HepG2 (cell line): ENCODE results near the gene CYBB. TPM values are rescaled to one million over a fixed set of nuclear protein-coding genes. Genes with fewer than 3 reads are reported as not detected.

Experiments
- ATAC-seq: fragments of 200-7000 bp; cut with Tn5 transposase; 3 replicates; pipeline ENCODE4 v1.9.1; 2020; ENCODE audit warnings: mild to moderate bottlenecking, moderate library complexity
- BruUV-seq: library from RNA; stranded (reverse); fragments of 400-500 nt; replicated peaks from 2 replicates; lab custom pipeline; 2021; lab: Mats Ljungman, UMichigan
- CTCF ChIA-PET: fragments of 300-600 bp; formaldehyde crosslinking; extraction: SDS; loops from one replicate; lab custom pipeline; 2021; ENCODE audit warnings: low total read pairs, inconsistent platforms, low intra/inter-chr PET ratio; lab: Yijun Ruan, JAX
- POLR2A ChIA-PET: fragments of 350-600 bp; sonication (Branson Sonifier 250); formaldehyde crosslinking; loops from one replicate; lab custom pipeline; 2020; ENCODE audit warnings: antibody characterized with exemption, inconsistent platforms; lab: Yijun Ruan, JAX
- DNase-seq: peaks from one replicate; pipeline ENCODE4 v3.0.0-alpha.2; 2015; ENCODE audit warnings: low spot score
- FAIRE-seq: peaks from 3 replicates; lab custom pipeline; 2011; peaks lifted over from hg19 to GRCh38; lab: Jason Lieb, UNC
- H2AFZ ChIP-seq: one replicate; pipeline ENCODE4 v1.6.1; 2011; ENCODE audit warnings: low read length, inconsistent platforms
- H3K27ac ChIP-seq: fragments of 300-600 bp; 3 replicates; pipeline ENCODE4 v1.8.0; 2011; ENCODE audit warnings: mixed run types, mild to moderate bottlenecking, mixed read lengths, low read length, inconsistent platforms; ENCODE audit not compliant: insufficient read depth; ENCODE audit errors: extremely low read length
- H3K27me3 ChIP-seq, 2 experiments: fragments of 200-600 bp in 1 of 2; 2 replicates in 1 of 2; 3 replicates in 1 of 2; pipeline versions ENCODE4 v1.6.0 to v1.8.0; 2011; ENCODE audit warnings: low read length in 2 of 2, mild to moderate bottlenecking in 2 of 2, moderate library complexity in 2 of 2, inconsistent platforms in 1 of 2; ENCODE audit not compliant: insufficient read depth in 2 of 2, control insufficient read depth in 1 of 2
- H3K36me3 ChIP-seq, 2 experiments: fragments of 200-600 bp in 1 of 2; replicated peaks in 1 of 2; 2 replicates in 1 of 2; 3 replicates in 1 of 2; pipeline versions ENCODE4 v1.5.1 to v1.8.0; 2011; ENCODE audit warnings: low read length in 2 of 2, inconsistent platforms in 1 of 2; ENCODE audit not compliant: insufficient read depth in 2 of 2, control insufficient read depth in 1 of 2
- H3K4me1 ChIP-seq: 2 replicates; pipeline ENCODE4 v1.5.1; 2012; ENCODE audit warnings: low read length, inconsistent platforms; ENCODE audit not compliant: insufficient read depth
- H3K4me2 ChIP-seq: 2 replicates; pipeline ENCODE4 v1.6.0; 2011; ENCODE audit warnings: low read depth, low read length, inconsistent platforms
- H3K4me3 ChIP-seq, 3 experiments: fragments of 200-600 bp in 1 of 3; sonication (generic), shearing (Covaris generic) in 1 of 3; replicated peaks in 1 of 3; 2 replicates each; pipeline ENCODE4 v1.5.1; 2011 to 2016; ENCODE audit warnings: low read length in 3 of 3, inconsistent platforms in 2 of 3, low read depth in 2 of 3, mild to moderate bottlenecking in 2 of 3, control low read depth in 1 of 3, mixed read lengths in 1 of 3; ENCODE audit not compliant: insufficient read depth in 1 of 3
- H3K79me2 ChIP-seq: one replicate; pipeline ENCODE4 v1.6.1; 2011; ENCODE audit warnings: low read length, inconsistent platforms; ENCODE audit not compliant: insufficient read depth
- H3K9ac ChIP-seq: 2 replicates; pipeline ENCODE4 v1.6.0; 2011; ENCODE audit warnings: mild to moderate bottlenecking, low read depth, low read length, inconsistent platforms; ENCODE audit not compliant: insufficient read depth
- H3K9me3 ChIP-seq: 2 replicates; pipeline ENCODE4 v1.5.1; 2012; ENCODE audit warnings: mild to moderate bottlenecking, low read length
- H4K20me1 ChIP-seq: 2 replicates; pipeline ENCODE4 v1.6.0; 2011; ENCODE audit warnings: inconsistent platforms, mild to moderate bottlenecking, low read length, moderate library complexity; ENCODE audit not compliant: insufficient read depth
- AGO2 ChIP-seq: fragments of 200-400 bp; formaldehyde crosslinking; optimal IDR thresholded peaks from 2 replicates; pipeline ENCODE3; 2017; ENCODE audit warnings: mild to moderate bottlenecking, low read depth, low read length, moderate library complexity
- CHD4 ChIP-seq: fragments of 200-600 bp; sonication (generic); IDR thresholded peaks from 2 replicates; pipeline ENCODE4 v1.7.0; 2017; ENCODE audit warnings: mild to moderate bottlenecking, low read length, borderline replicate concordance
- GPBP1L1 ChIP-seq: sonication (generic); formaldehyde crosslinking; IDR thresholded peaks from 2 replicates; pipeline ENCODE4 v1.5.0; 2020; ENCODE audit warnings: mild to moderate bottlenecking, missing genetic modification reagents
- GZF1 ChIP-seq: sonication (generic); formaldehyde crosslinking; IDR thresholded peaks from 2 replicates; pipeline ENCODE4 v1.5.1; 2020; ENCODE audit warnings: mild to moderate bottlenecking, missing genetic modification reagents
- MATR3 ChIP-seq: sonication (generic); formaldehyde crosslinking; IDR thresholded peaks from 2 replicates; pipeline ENCODE4 v1.4.0; 2020; ENCODE audit warnings: missing genetic modification reagents
- NFE2L2 ChIP-seq: fragments of 150-350 bp; IDR thresholded peaks from 2 replicates; pipeline ENCODE4 v1.6.1; 2014; ENCODE audit warnings: low read length
- NONO ChIP-seq, 2 experiments: fragments of 450-650 bp in 1 of 2; sonication (generic) in 1 of 2; formaldehyde crosslinking in 1 of 2; IDR thresholded peaks in 1 of 2; conservative IDR thresholded peaks in 1 of 2; 2 replicates each; pipeline versions ENCODE4 v1.6.1 to v1.8.0; 2017 to 2022; ENCODE audit warnings: mild to moderate bottlenecking in 1 of 2, missing genetic modification reagents in 1 of 2, moderate library complexity in 1 of 2
- PLSCR1 ChIP-seq: sonication (generic); formaldehyde crosslinking; IDR thresholded peaks from 2 replicates; pipeline ENCODE4 v1.5.0; 2020; ENCODE audit warnings: missing genetic modification reagents, mild to moderate bottlenecking, borderline replicate concordance
- POLR2A ChIP-seq, 2 experiments: IDR thresholded peaks; 2 replicates each; pipeline ENCODE4 v1.6.1; 2011; ENCODE audit warnings: low read depth in 2 of 2, low read length in 2 of 2, mild to moderate bottlenecking in 1 of 2, moderate library complexity in 1 of 2; ENCODE audit not compliant: insufficient read depth in 1 of 2
- RFX1 ChIP-seq: fragments of 450-650 bp; IDR thresholded peaks from 2 replicates; pipeline ENCODE4 v1.6.1; 2017
- SIX1 ChIP-seq: sonication (generic); formaldehyde crosslinking; IDR thresholded peaks from 2 replicates; pipeline ENCODE4 v1.4.0; 2020; ENCODE audit warnings: missing genetic modification reagents, borderline replicate concordance
- SKIL ChIP-seq: sonication (generic); formaldehyde crosslinking; IDR thresholded peaks from 2 replicates; pipeline ENCODE4 v1.8.0; 2022; ENCODE audit warnings: missing genetic modification reagents, mild to moderate bottlenecking, moderate library complexity, borderline replicate concordance
- ZBTB1 ChIP-seq: sonication (generic); formaldehyde crosslinking; IDR thresholded peaks from 2 replicates; pipeline ENCODE4 v1.4.0; 2020; ENCODE audit warnings: missing genetic modification reagents, borderline replicate concordance
- ZC3H13 ChIP-seq: sonication (generic); formaldehyde crosslinking; IDR thresholded peaks from 2 replicates; pipeline ENCODE4 v1.8.1; 2023; ENCODE audit warnings: mild to moderate bottlenecking, missing genetic modification reagents, moderate library complexity
- ZNF383 ChIP-seq: sonication (generic); formaldehyde crosslinking; IDR thresholded peaks from 2 replicates; pipeline ENCODE4 v1.4.0; 2020; ENCODE audit warnings: missing genetic modification reagents, mild to moderate bottlenecking, borderline replicate concordance
- ZNF687 ChIP-seq: sonication (generic); formaldehyde crosslinking; IDR thresholded peaks from 2 replicates; pipeline ENCODE4 v1.5.1; 2020; ENCODE audit warnings: mild to moderate bottlenecking, missing genetic modification reagents, moderate library complexity
- WGBS: methylation state at CpG from one replicate; pipeline ENCODE4 v1.1.6; 2017; ENCODE audit warnings: low lambda C conversion rate; 5-methylcytosine and 5-hydroxymethylcytosine counted together
- in situ Hi-C: cut with HindIII; loops from 2 replicates; pipeline ENCODE4 v1.10.0; 2017; ENCODE audit warnings: low pct_unique_long_range_greater_than_20kb; ENCODE audit not compliant: extremely low pct_ligation_motif_present
- intact Hi-C: fragments of 100-400 bp; cut with micrococcal nuclease; formaldehyde crosslinking; loops from one replicate; pipeline ENCODE4 v1.10.0; 2022; ENCODE audit not compliant: unreplicated experiment
- polyA plus RNA-seq, 8 experiments: library from polyadenylated mRNA; depleted of rRNA in 3 of 8; stranded (reverse) in 7 of 8; unstranded in 1 of 8; fragments of >200 nt; fragmentation: Illumina TruSeq in 4 of 8; extraction: Trizol in 4 of 8; gene quantifications; 2 replicates each; pipeline versions ENCODE4 v1.2.1 to v1.2.3, GENCODE V29; 2011 to 2016; ENCODE audit warnings: low read depth in 4 of 8, missing spikeins in 1 of 8, mixed read lengths in 1 of 8; ENCODE audit not compliant: insufficient read depth in 1 of 8
- total RNA-seq, 5 experiments: library from RNA; depleted of rRNA; stranded (reverse); fragments of >200 nt; fragmentation: Illumina TruSeq; extraction: Trizol; gene quantifications; 2 replicates each; pipeline ENCODE4 v1.2.3, GENCODE V29; 2016; ENCODE audit warnings: low read depth in 1 of 5

CYBB gene
- total and polyA plus RNA-seq, 2 of the 13 experiments (the other 11 are each of a cell fraction or from before 2014, with no cell fraction given), result not detected

- ChIA-PET CTCF (no interaction called here), POLR2A (no interaction called here)
- Histone ChIP-seq H3K36me3 (no peaks in the 10 kb centered on the region), H3K4me1 (no peaks in the 10 kb centered on the region), H3K4me2 (no peak overlapping the region), H3K27me3 (no peaks in the 10 kb centered on the region), H3K4me3 (no peak overlapping the region), H3K79me2 (no peaks in the 10 kb centered on the region), H3K9me3 (no peaks in the 10 kb centered on the region), H3K9ac (no peak overlapping the region), H4K20me1 (no peaks in the 10 kb centered on the region), H3K27ac (no peak overlapping the region), H2AFZ (no peak overlapping the region)
- intact Hi-C loops, result no loop called here
- WGBS, result 0% methylated on average over 4 of the region's 4 CpGs
- ATAC-seq (no peak), DNase-seq (no peak), FAIRE-seq (no peak)
- in situ Hi-C loops, result no loop called here
- BruUV-seq, result no TSS peak
- TF ChIP-seq GZF1 (CRISPR knock-in tag) (no peak), NFE2L2 (no peak), SKIL (CRISPR knock-in tag) (no peak), ZNF687 (CRISPR knock-in tag) (no peak), ZNF383 (CRISPR knock-in tag) (no peak), GPBP1L1 (no peak), MATR3 (no peak), ZBTB1 (no peak), AGO2 (no peak), NONO (IDR thresholded peaks at IDR 0.05) (no peak), NONO (CRISPR knock-in tag; conservative IDR thresholded peaks at IDR 0.05) (no peak), SIX1 (no peak), CHD4 (no peak), RFX1 (no peak), POLR2A (IDR thresholded peaks at IDR 0.05; ENCODE audit: insufficient read depth in 1 of 2, low read depth in 2 of 2, low read length in 2 of 2) (no peak), PLSCR1 (no peak), ZC3H13 (CRISPR knock-in tag) (no peak)
Measured at GRCh38 chrX:37783305-37783704, 3.4 kb downstream of the CYBB start.
